ENCODE measurements around the gene S1PR4. TPM values are rescaled to one million over a fixed set of nuclear protein-coding genes. Genes with fewer than 3 reads are reported as not detected.

S1PR4 gene
- total and polyA plus RNA-seq, 9 of the 15 experiments (the other 6 are each of a cell fraction or from before 2014, with no cell fraction given) = 0.27 TPM; not detected in 8

DNA sequence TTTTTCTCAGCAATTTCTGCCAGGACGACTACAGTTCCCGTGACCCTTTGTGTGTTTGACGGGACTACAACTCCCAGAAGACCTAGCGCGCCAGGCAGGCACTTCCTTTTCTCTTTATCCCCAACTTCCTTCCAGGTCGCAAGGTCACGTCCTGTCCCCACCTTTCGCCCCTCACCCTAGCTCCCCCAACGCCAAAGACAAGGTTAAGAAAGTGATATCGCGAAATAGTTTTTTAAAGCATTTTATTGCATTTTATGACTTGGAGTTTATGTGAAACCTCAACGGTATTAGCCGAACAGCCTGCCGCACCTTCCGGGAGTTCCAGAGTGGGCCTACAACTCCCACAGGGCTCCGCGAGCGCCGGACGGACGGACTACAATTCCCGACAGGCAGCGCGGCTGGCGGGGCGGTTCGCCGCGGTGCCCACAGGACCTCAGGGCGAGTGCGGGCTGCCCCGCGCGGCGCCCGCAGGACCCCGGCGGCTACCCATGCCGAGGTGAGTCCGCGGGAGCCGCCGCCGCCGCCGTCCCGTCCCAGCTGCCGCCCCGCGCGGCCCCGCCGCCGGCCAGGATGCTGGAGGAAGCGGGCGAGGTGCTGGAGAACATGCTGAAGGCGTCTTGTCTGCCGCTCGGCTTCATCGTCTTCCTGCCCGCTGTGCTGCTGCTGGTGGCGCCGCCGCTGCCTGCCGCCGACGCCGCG, 7.0 kb downstream of the S1PR4 start, which contains the start of gene NCLN (continued):
- TF ChIP-seq PTRF (tag; IDR thresholded peaks at IDR 0.05) (no peak), ZNF143 (CRISPR knock-in tag; IDR thresholded peaks at IDR 0.05) (peak; percentile 83), ARHGAP35 (IDR thresholded peaks at IDR 0.05; ENCODE audit: partially characterized antibody) (no peak), ZNF41 (CRISPR knock-in tag; conservative IDR thresholded peaks at IDR 0.05) (no peak), GATA2 (CRISPR knock-in tag; IDR thresholded peaks at IDR 0.05) (no peak), ZBED1 (IDR thresholded peaks at IDR 0.05) (no peak), SREBF1 (IDR thresholded peaks at IDR 0.05; ENCODE audit: borderline replicate concordance, low read depth, low read length) (no peak), ZNF197 (CRISPR knock-in tag; IDR thresholded peaks at IDR 0.05; ENCODE audit: low read depth) (peak; percentile 92; the same call in 1 of the 2 replicates), ILK (tag; IDR thresholded peaks at IDR 0.05; ENCODE audit: borderline replicate concordance, low read depth) (no peak), MYNN (IDR thresholded peaks at IDR 0.05) (no peak), MYNN (CRISPR knock-in tag; IDR thresholded peaks at IDR 0.05) (no peak), FOS (IDR thresholded peaks at IDR 0.05; ENCODE audit: extremely low read depth, insufficient read length) (no peak), ZFP1 (CRISPR knock-in tag; IDR thresholded peaks at IDR 0.05) (no peak), ZNF583 (CRISPR knock-in tag; IDR thresholded peaks at IDR 0.05) (no peak; the same call in 1 of the 2 replicates), PML (IDR thresholded peaks at IDR 0.05; ENCODE audit: low read length) (no peak), ZBTB1 (CRISPR knock-in tag; IDR thresholded peaks at IDR 0.05; ENCODE audit: borderline replicate concordance, low read depth) (peak; percentile 89; the same call in 1 of the 2 replicates), FOXK1 (CRISPR knock-in tag; IDR thresholded peaks at IDR 0.05; ENCODE audit: borderline replicate concordance) (no peak), ZNF695 (CRISPR knock-in tag; IDR thresholded peaks at IDR 0.05) (no peak)
- TF ChIP-seq, protein P1, sequence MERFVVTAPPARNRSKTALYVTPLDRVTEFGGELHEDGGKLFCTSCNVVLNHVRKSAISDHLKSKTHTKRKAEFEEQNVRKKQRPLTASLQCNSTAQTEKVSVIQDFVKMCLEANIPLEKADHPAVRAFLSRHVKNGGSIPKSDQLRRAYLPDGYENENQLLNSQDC (CRISPR knock-in tag; IDR thresholded peaks at IDR 0.05) = peak; percentile 68; the same call in 1 of the 2 replicates
- TF ChIP-seq, protein P2, sequence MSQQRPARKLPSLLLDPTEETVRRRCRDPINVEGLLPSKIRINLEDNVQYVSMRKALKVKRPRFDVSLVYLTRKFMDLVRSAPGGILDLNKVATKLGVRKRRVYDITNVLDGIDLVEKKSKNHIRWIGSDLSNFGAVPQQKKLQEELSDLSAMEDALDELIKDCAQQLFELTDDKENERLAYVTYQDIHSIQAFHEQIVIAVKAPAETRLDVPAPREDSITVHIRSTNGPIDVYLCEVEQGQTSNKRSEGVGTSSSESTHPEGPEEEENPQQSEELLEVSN (IDR thresholded peaks at IDR 0.05; ENCODE audit: borderline replicate concordance in 1 of 2, extremely low read depth in 1 of 2, insufficient read depth in 1 of 2, insufficient read length in 1 of 2, low read depth in 1 of 2, low read length in 1 of 2, poor library complexity in 1 of 2, severe bottlenecking in 1 of 2) = peak in 1 of 2 experiments; percentile 32
- TF ChIP-seq, protein P3, sequence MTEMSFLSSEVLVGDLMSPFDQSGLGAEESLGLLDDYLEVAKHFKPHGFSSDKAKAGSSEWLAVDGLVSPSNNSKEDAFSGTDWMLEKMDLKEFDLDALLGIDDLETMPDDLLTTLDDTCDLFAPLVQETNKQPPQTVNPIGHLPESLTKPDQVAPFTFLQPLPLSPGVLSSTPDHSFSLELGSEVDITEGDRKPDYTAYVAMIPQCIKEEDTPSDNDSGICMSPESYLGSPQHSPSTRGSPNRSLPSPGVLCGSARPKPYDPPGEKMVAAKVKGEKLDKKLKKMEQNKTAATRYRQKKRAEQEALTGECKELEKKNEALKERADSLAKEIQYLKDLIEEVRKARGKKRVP (CRISPR knock-in tag; IDR thresholded peaks at IDR 0.05) = no peak
- TF ChIP-seq, protein P4, sequence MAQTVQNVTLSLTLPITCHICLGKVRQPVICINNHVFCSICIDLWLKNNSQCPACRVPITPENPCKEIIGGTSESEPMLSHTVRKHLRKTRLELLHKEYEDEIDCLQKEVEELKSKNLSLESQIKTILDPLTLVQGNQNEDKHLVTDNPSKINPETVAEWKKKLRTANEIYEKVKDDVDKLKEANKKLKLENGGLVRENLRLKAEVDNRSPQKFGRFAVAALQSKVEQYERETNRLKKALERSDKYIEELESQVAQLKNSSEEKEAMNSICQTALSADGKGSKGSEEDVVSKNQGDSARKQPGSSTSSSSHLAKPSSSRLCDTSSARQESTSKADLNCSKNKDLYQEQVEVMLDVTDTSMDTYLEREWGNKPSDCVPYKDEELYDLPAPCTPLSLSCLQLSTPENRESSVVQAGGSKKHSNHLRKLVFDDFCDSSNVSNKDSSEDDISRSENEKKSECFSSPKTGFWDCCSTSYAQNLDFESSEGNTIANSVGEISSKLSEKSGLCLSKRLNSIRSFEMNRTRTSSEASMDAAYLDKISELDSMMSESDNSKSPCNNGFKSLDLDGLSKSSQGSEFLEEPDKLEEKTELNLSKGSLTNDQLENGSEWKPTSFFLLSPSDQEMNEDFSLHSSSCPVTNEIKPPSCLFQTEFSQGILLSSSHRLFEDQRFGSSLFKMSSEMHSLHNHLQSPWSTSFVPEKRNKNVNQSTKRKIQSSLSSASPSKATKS (CRISPR knock-in tag; IDR thresholded peaks at IDR 0.05) = no peak
- TF ChIP-seq, protein P5, sequence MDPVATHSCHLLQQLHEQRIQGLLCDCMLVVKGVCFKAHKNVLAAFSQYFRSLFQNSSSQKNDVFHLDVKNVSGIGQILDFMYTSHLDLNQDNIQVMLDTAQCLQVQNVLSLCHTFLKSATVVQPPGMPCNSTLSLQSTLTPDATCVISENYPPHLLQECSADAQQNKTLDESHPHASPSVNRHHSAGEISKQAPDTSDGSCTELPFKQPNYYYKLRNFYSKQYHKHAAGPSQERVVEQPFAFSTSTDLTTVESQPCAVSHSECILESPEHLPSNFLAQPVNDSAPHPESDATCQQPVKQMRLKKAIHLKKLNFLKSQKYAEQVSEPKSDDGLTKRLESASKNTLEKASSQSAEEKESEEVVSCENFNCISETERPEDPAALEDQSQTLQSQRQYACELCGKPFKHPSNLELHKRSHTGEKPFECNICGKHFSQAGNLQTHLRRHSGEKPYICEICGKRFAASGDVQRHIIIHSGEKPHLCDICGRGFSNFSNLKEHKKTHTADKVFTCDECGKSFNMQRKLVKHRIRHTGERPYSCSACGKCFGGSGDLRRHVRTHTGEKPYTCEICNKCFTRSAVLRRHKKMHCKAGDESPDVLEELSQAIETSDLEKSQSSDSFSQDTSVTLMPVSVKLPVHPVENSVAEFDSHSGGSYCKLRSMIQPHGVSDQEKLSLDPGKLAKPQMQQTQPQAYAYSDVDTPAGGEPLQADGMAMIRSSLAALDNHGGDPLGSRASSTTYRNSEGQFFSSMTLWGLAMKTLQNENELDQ (CRISPR knock-in tag; IDR thresholded peaks at IDR 0.05; ENCODE audit: borderline replicate concordance) = no peak

Data from K562 (cell line).